Right lobe of liver (tissue), 6 donors: ENCODE results near the gene ITPA. TPM values are rescaled to one million over a fixed set of nuclear protein-coding genes. Genes with fewer than 3 reads are reported as not detected.

Source experiments
- ATAC-seq, 4 donors: fragments of 200-7000 bp; cut with Tn5 transposase; one replicate each; pipeline ENCODE4 v1.9.1; 2020; ENCODE audit warnings: mild to moderate bottlenecking in 4 of 4, moderate library complexity in 4 of 4
- DNase-seq, 3 donors: peaks; one replicate each; pipeline ENCODE4 v3.0.0-alpha.2; 2020
- H3K27ac ChIP-seq, 3 donors: fragments of 200-600 bp; one replicate each; pipeline ENCODE4 v1.8.0; 2022
- H3K27me3 ChIP-seq, 2 donors: fragments of 200-600 bp; one replicate each; pipeline ENCODE4 v1.8.0; 2022
- H3K36me3 ChIP-seq, 4 donors: fragments of 200-600 bp; sonication (generic) in 1 of 4; one replicate each; pipeline versions ENCODE4 v1.5.1 to v1.8.0; 2017 to 2022; ENCODE audit warnings: control low read depth in 1 of 4
- H3K4me1 ChIP-seq, 4 donors: fragments of 200-600 bp; sonication (generic) in 1 of 4; one replicate each; pipeline versions ENCODE4 v1.5.1 to v1.8.0; 2017 to 2022; ENCODE audit warnings: control low read depth in 1 of 4
- H3K4me3 ChIP-seq, 3 donors: fragments of 200-600 bp; one replicate each; pipeline ENCODE4 v1.8.0; 2022
- H3K9me3 ChIP-seq, 4 donors: fragments of 200-600 bp; sonication (generic) in 1 of 4; one replicate each; pipeline versions ENCODE4 v1.5.1 to v1.8.0; 2017 to 2022; ENCODE audit warnings: control low read depth in 1 of 4
- CTCF ChIP-seq, 4 donors: fragments of 200-600 bp in 3 of 4; fragments of 450-650 bp in 1 of 4; IDR thresholded peaks; one replicate each; pipeline versions ENCODE4 v1.5.1 to v1.8.0; 2016 to 2022; ENCODE audit warnings: antibody characterized with exemption in 4 of 4, mild to moderate bottlenecking in 2 of 4
- POLR2A ChIP-seq: fragments of 450-650 bp; IDR thresholded peaks from one replicate; pipeline ENCODE4 v1.6.1; 2017; ENCODE audit warnings: antibody characterized with exemption, mild to moderate bottlenecking
- WGBS: methylation state at CpG from one replicate; pipeline ENCODE4 v1.1.6; 2018; ENCODE audit warnings: low coverage, low lambda C conversion rate; ENCODE audit not compliant: insufficient coverage; ENCODE audit errors: missing lambda C conversion rate; 5-methylcytosine and 5-hydroxymethylcytosine counted together
- intact Hi-C, 2 donors: fragments of 100-400 bp; cut with DNase I; formaldehyde crosslinking; loops; one replicate each; pipeline versions ENCODE4 v1.11.2 to v1.14.1; 2022
- total RNA-seq, 6 experiments: library from RNA; depleted of rRNA in 2 of 6; stranded (reverse); fragments of >200 nt in 2 of 6; fragmentation: NEBNext Ultra II Directional in 3 of 6; extraction: Animal tissue kit (Norgen Biotek cat#: 25700) in 3 of 6; gene quantifications; one replicate each; pipeline versions ENCODE4 v1.1.0 to v1.2.4, GENCODE V29; 2016 to 2023
- donor health status: DM: no; HTN: yes; CAD: no.
- donor health status: DM: no; HTN: no; CAD: no.
- donor health status: DM: no; HTN: no; CAD: no.
- donor health status: DM: no; HTN: yes; CAD: no.
- donor health status: DM: no; HTN: yes; CAD: no.

ITPA gene
- total RNA-seq, 6 experiments from 2014 or later = 17.5 to 38.8 (median 26.7) TPM

DNA sequence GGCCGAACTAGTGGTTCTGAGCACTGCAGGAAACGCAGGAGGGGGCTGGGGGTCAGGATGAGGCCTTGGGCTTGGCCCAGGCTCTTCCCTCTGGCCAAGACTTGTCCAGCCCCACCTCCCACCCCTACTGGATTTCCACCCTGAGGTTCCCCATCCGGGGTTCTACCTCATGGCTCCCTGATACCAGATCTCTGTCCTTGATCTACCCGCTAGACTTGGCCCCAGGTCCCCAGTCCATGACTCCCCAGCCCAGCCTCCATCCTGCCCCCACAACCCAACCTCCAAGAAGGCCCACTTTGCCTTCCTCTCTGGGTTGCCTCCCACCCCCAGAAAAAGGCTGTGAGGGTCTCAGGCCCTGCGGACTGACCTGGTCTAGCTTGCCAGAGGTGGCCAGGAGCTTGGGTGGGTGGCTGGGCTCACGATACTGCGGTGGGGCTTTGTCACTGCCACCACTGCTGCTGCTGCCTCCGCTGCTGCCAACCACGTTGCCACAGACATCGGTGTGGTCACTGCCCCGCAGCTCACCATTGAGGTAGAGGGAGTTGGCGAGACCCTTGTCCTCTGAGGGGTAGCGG, 42.9 kb upstream of the ITPA start:
- ATAC-seq (no peak), DNase-seq (peak in 1 of 3 donors; percentile 39)
- intact Hi-C loops = no loop called here
- peaks cover 0 to 3% (median 0%) of the 10 kb centered on the region in 4 donors for H3K4me1 ChIP-seq
- TF ChIP-seq POLR2A (no peak), CTCF (IDR thresholded peaks at IDR 0.05) (no peak)
- H3K27me3 ChIP-seq = no peaks in the 10 kb centered on the region
- WGBS = 78% methylated on average over 7 of the region's 13 CpGs
- no peaks in the 10 kb centered on the region for H3K36me3 ChIP-seq
- H3K9me3 ChIP-seq = no peaks in the 10 kb centered on the region
- H3K27ac ChIP-seq = no peak overlapping the region
- no peak overlapping the region for H3K4me3 ChIP-seq

- DNase-seq = no peak
- H3K4me1 ChIP-seq = peaks cover 0 to 3% (median 0%) of the 10 kb centered on the region in 4 donors
- no CpG with 5 or more reads among the region's 16 CpGs for WGBS
Observed at GRCh38 chr20:3166913-3167342, 42.4 kb upstream of the ITPA start.

DNA sequence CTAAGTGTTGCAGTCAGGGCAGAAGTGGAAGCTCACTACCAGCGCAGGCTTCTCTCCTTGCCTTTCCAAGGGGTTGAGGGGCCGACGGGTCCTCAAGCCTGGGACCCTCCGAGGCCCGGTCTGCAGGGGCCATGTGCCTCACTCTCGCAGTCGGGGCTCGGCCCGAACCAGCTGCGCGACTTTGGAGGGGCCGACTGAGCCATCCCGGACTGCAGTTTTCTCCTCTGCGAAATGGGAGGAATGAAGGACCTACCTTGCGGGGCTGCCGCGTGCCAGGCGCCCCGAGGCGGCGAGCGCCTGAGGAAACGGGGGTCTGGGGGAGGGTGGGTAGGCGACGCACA, 41.6 kb upstream of the ITPA start:
- Histone ChIP-seq H3K27ac (no peak overlapping the region), H3K4me3 (peak overlapping the region in 1 of 3 donors; percentile 29), H3K9me3 (no peaks in the 10 kb centered on the region), H3K36me3 (no peaks in the 10 kb centered on the region), H3K4me1 (peaks cover 0 to 3% (median 0%) of the 10 kb centered on the region in 4 donors), H3K27me3 (no peaks in the 10 kb centered on the region)
- intact Hi-C loops = no loop called here
- no CpG with 5 or more reads among the region's 25 CpGs for WGBS
- ATAC-seq (no peak), DNase-seq (peak in 1 of 3 donors; percentile 25)
- TF ChIP-seq CTCF (IDR thresholded peaks at IDR 0.05) = no peak
- TF ChIP-seq POLR2A = no peak

More at GRCh38 chr20:3166913-3167342, 42.4 kb upstream of the ITPA start:
- no peaks in the 10 kb centered on the region for H3K9me3 ChIP-seq
- TF ChIP-seq POLR2A (no peak), CTCF (IDR thresholded peaks at IDR 0.05) (no peak)
- H3K27me3 ChIP-seq = no peaks in the 10 kb centered on the region
- no peaks in the 10 kb centered on the region for H3K36me3 ChIP-seq
- H3K4me3 ChIP-seq = no peak overlapping the region
- no peak for ATAC-seq
- H3K27ac ChIP-seq = no peak overlapping the region
- intact Hi-C loops = no loop called here

- H3K4me3 ChIP-seq = peak overlapping the region in 1 of 3 donors; percentile 29
- H3K4me1 ChIP-seq = peaks cover 0 to 3% (median 0%) of the 10 kb centered on the region in 4 donors
- DNase-seq (peak in 1 of 3 donors; percentile 40), ATAC-seq (peak in 3 of 4 donors; percentile 10 to 34 (median 19))
- intact Hi-C loops = no loop called here
- no peaks in the 10 kb centered on the region for H3K9me3 ChIP-seq
- WGBS = 32% methylated on average over 14 of the region's 39 CpGs
- H3K36me3 ChIP-seq = no peaks in the 10 kb centered on the region
- H3K27me3 ChIP-seq = no peaks in the 10 kb centered on the region
- TF ChIP-seq POLR2A = no peak
- no peak for TF ChIP-seq CTCF (IDR thresholded peaks at IDR 0.05)
- H3K27ac ChIP-seq = no peak overlapping the region
Observed at GRCh38 chr20:3168079-3168828, 41.0 kb upstream of the ITPA start.
